SU-DHL-6 (cell line): ENCODE measurements around the gene MED12L.

Experiments used
- H2AFZ ChIP-seq: fragments of 200-600 bp; sonication (generic); 2 replicates; pipeline ENCODE4 v1.6.1; 2014; ENCODE audit warnings: low read depth, mild to moderate bottlenecking, moderate library complexity, mixed read lengths, antibody characterized with exemption, low read length; ENCODE audit not compliant: severe bottlenecking
- H3F3A ChIP-seq: fragments of 200-600 bp; shearing (Covaris generic); 2 replicates; pipeline ENCODE4 v1.6.0; 2016; ENCODE audit warnings: antibody characterized with exemption, mild to moderate bottlenecking; ENCODE audit not compliant: insufficient read depth
- H3K27ac ChIP-seq: fragments of 200-600 bp; sonication (generic); 2 replicates; pipeline ENCODE4 v1.5.1; 2016; ENCODE audit warnings: low read depth, mild to moderate bottlenecking, low read length, moderate library complexity, mixed read lengths
- H3K27me3 ChIP-seq: fragments of 200-600 bp; sonication (generic), shearing (Covaris generic); 2 replicates; pipeline ENCODE4 v1.6.0; 2014; ENCODE audit warnings: mild to moderate bottlenecking, low read length
- H3K36me3 ChIP-seq: fragments of 200-600 bp; sonication (generic); 2 replicates; pipeline ENCODE4 v1.6.1; 2014; ENCODE audit warnings: mild to moderate bottlenecking, low read length, mixed read lengths
- H3K4me2 ChIP-seq: fragments of 300-600, 200-600 bp; shearing (Covaris generic), sonication (generic); 2 replicates; pipeline ENCODE4 v1.6.0; 2014; ENCODE audit warnings: low read length, low read depth, mild to moderate bottlenecking; ENCODE audit not compliant: poor library complexity, severe bottlenecking
- H3K4me3 ChIP-seq: fragments of 200-600 bp; sonication (generic); 2 replicates; pipeline ENCODE4 v1.5.1; 2014; ENCODE audit warnings: antibody characterized with exemption, low read length, mild to moderate bottlenecking, mixed read lengths; ENCODE audit not compliant: insufficient read depth, poor library complexity, severe bottlenecking
- H3K79me2 ChIP-seq: fragments of 200-600 bp; sonication (generic); 2 replicates; pipeline ENCODE4 v1.6.1; 2014; ENCODE audit warnings: mild to moderate bottlenecking, low read length, moderate library complexity; ENCODE audit not compliant: insufficient read depth
- H3K9ac ChIP-seq: fragments of 200-600 bp; sonication (generic); 2 replicates; pipeline ENCODE4 v1.7.0; 2014; ENCODE audit warnings: mild to moderate bottlenecking, low read length
- H3K9me2 ChIP-seq: fragments of 200-600 bp; sonication (generic); replicated peaks from 2 replicates; pipeline ENCODE4 v1.6.1; 2014; ENCODE audit warnings: low read length; ENCODE audit not compliant: insufficient read depth
- H3K9me3 ChIP-seq: fragments of 200-600 bp; sonication (generic); 2 replicates; pipeline ENCODE4 v1.6.1; 2014; ENCODE audit warnings: low read length, mixed read lengths; ENCODE audit not compliant: insufficient read depth
- H4K20me1 ChIP-seq: fragments of 200-600 bp; sonication (generic); 2 replicates; pipeline ENCODE4 v1.6.1; 2014; ENCODE audit warnings: low read depth, mild to moderate bottlenecking, antibody characterized with exemption, low read length, moderate library complexity, mixed read lengths
- CTCF ChIP-seq: fragments of 200-600 bp; sonication (generic); IDR thresholded peaks from one replicate; pipeline ENCODE4 v1.5.1; 2017; ENCODE audit warnings: antibody characterized with exemption, mild to moderate bottlenecking, low read length, moderate library complexity; ENCODE audit not compliant: insufficient read depth, poor library complexity, severe bottlenecking
- EZH2phosphoT487 ChIP-seq: fragments of 200-600 bp; sonication (generic), shearing (Covaris generic); conservative IDR thresholded peaks from 2 replicates; pipeline ENCODE4 v1.6.1; 2018; ENCODE audit warnings: mild to moderate bottlenecking, antibody characterized with exemption, low read length, moderate library complexity, mixed read lengths

MED12L gene

GRCh38 chr3:151462991-151463390, 377.5 kb downstream of the MED12L start:
- Histone ChIP-seq H2AFZ (no peak overlapping the region), H3K36me3 (no peaks in the 10 kb centered on the region), H3K4me3 (no peak overlapping the region), H3K27ac (no peak overlapping the region), H3K4me2 (no peak overlapping the region), H3K79me2 (no peaks in the 10 kb centered on the region), H3K9ac (no peak overlapping the region), H4K20me1 (no peaks in the 10 kb centered on the region), H3F3A (no peaks in the 10 kb centered on the region), H3K27me3 (no peaks in the 10 kb centered on the region), H3K9me2 (no peaks in the 10 kb centered on the region), H3K9me3 (no peaks in the 10 kb centered on the region)
- TF ChIP-seq EZH2phosphoT487, result no peak
- TF ChIP-seq CTCF, result no peak

GRCh38 chr3:151467069-151467468, 381.6 kb downstream of the MED12L start:
- no peaks in the 10 kb centered on the region for H3K36me3 ChIP-seq
- no peaks in the 10 kb centered on the region for H3K27me3 ChIP-seq
- no peaks in the 10 kb centered on the region for H3F3A ChIP-seq
- no peaks in the 10 kb centered on the region for H3K9me2 ChIP-seq
- H3K27ac ChIP-seq, result no peak overlapping the region
- TF ChIP-seq EZH2phosphoT487 (no peak), CTCF (no peak)
- H3K4me3 ChIP-seq, result no peak overlapping the region
- no peaks in the 10 kb centered on the region for H3K79me2 ChIP-seq
- no peaks in the 10 kb centered on the region for H4K20me1 ChIP-seq
- H2AFZ ChIP-seq, result no peak overlapping the region
- H3K4me2 ChIP-seq, result no peak overlapping the region
- H3K9me3 ChIP-seq, result no peaks in the 10 kb centered on the region
- no peak overlapping the region for H3K9ac ChIP-seq

GRCh38 chr3:151468284-151468917, 382.9 kb downstream of the MED12L start:
- Histone ChIP-seq H3K36me3 (no peaks in the 10 kb centered on the region), H3K9me2 (no peaks in the 10 kb centered on the region), H3K27ac (no peak overlapping the region), H3K27me3 (no peaks in the 10 kb centered on the region), H3F3A (no peaks in the 10 kb centered on the region), H3K4me2 (no peak overlapping the region), H4K20me1 (no peaks in the 10 kb centered on the region), H2AFZ (no peak overlapping the region), H3K9me3 (no peaks in the 10 kb centered on the region), H3K9ac (no peak overlapping the region), H3K79me2 (no peaks in the 10 kb centered on the region), H3K4me3 (no peak overlapping the region)
- TF ChIP-seq EZH2phosphoT487, result no peak
- peak; percentile 94 for TF ChIP-seq CTCF
